Stimulated activated CD4-positive, alpha-beta T cell treated with anti-CD3 and anti-CD28 coated beads, Interleukin-15, amount 100 ng/mL, for 48 hours (primary cell): ENCODE measurements around the gene CREG2.
"Not testable (repeated sequence)": the region's sequence is repeated elsewhere in the genome, so short reads cannot be mapped to it uniquely, and the experiment has no call there.

Experiments used
- DNase-seq, 2 donors: peaks; one replicate each; pipeline ENCODE4 v3.0.0-alpha.2; 2020; ENCODE audit warnings: low read depth in 2 of 2

CREG2 gene

GRCh38 chr2:101346909-101347308 lies 40.4 kb downstream of the CREG2 start:
- no peak for DNase-seq

GRCh38 chr2:101344137-101344536 lies 43.2 kb downstream of the CREG2 start:
- DNase-seq: no peak

- no peak for DNase-seq
Measured at GRCh38 chr2:101342625-101343008, 44.7 kb downstream of the CREG2 start.

GRCh38 chr2:101341901-101342624 lies 45.2 kb downstream of the CREG2 start:
- peak; percentile 45 to 56 for DNase-seq

GRCh38 chr2:101341421-101341820 lies 45.9 kb downstream of the CREG2 start:
- DNase-seq: peak in 1 of 2 donors; percentile 27

- DNase-seq: no peak
Measured at GRCh38 chr2:101340141-101340551, 47.2 kb downstream of the CREG2 start.

GRCh38 chr2:101339266-101339880 lies 47.9 kb downstream of the CREG2 start:
- no peak for DNase-seq

GRCh38 chr2:101337877-101338276 lies 49.4 kb downstream of the CREG2 start:
- no peak for DNase-seq

- no peak for DNase-seq
Measured at GRCh38 chr2:101332885-101333766, 54.2 kb downstream of the CREG2 start.

- DNase-seq: no peak
Measured at GRCh38 chr2:101331202-101331601, 56.1 kb downstream of the CREG2 start.

GRCh38 chr2:101330253-101330933 lies 56.9 kb downstream of the CREG2 start:
- peak in 1 of 2 donors; percentile 22 for DNase-seq

GRCh38 chr2:101329026-101329425 lies 58.3 kb downstream of the CREG2 start:
- no peak for DNase-seq

- no peak for DNase-seq
Measured at GRCh38 chr2:101328474-101329007, 58.8 kb downstream of the CREG2 start.

GRCh38 chr2:101327863-101328394 lies 59.4 kb downstream of the CREG2 start:
- no peak for DNase-seq

GRCh38 chr2:101325425-101325824 lies 61.9 kb downstream of the CREG2 start:
- DNase-seq: no peak

GRCh38 chr2:101316568-101316967 lies 70.7 kb downstream of the CREG2 start:
- not testable (repeated sequence) for DNase-seq

GRCh38 chr2:101311696-101312017 lies 75.6 kb downstream of the CREG2 start:
- DNase-seq: no peak

GRCh38 chr2:101310834-101311695 lies 76.2 kb downstream of the CREG2 start:
- no peak for DNase-seq

- DNase-seq: no peak
Measured at GRCh38 chr2:101310090-101310833, 77.0 kb downstream of the CREG2 start.
